ENCODE results near the gene ZEB1.
A peak's percentile ranks its signal among the peaks of the same experiment; 100 is the strongest.

Gene ZEB1

DNA sequence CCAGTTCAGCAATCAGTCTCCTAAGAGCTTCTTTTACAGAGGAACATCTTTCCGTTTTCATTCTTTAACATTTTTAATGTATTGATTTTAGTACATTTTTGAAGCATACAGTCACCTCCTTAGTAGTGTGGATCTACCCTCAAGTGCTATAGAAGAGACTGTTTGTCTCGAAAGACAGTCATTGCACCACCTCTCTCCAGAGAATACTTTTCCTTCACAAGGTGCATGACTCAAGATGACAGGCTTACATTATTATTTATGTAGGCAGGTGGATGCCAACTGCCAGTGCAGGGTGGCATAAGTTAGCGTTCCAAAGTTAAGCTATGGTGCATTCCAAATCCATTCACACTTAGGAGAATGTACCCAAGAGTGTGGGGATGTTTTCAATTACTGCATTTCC lies 71.8 kb downstream of the ZEB1 start:
- ChIA-PET CTCF (no interaction called here), POLR2A (ENCODE audit: low non-redundant PET) (no interaction called here)
- TF ChIP-seq, protein P1, sequence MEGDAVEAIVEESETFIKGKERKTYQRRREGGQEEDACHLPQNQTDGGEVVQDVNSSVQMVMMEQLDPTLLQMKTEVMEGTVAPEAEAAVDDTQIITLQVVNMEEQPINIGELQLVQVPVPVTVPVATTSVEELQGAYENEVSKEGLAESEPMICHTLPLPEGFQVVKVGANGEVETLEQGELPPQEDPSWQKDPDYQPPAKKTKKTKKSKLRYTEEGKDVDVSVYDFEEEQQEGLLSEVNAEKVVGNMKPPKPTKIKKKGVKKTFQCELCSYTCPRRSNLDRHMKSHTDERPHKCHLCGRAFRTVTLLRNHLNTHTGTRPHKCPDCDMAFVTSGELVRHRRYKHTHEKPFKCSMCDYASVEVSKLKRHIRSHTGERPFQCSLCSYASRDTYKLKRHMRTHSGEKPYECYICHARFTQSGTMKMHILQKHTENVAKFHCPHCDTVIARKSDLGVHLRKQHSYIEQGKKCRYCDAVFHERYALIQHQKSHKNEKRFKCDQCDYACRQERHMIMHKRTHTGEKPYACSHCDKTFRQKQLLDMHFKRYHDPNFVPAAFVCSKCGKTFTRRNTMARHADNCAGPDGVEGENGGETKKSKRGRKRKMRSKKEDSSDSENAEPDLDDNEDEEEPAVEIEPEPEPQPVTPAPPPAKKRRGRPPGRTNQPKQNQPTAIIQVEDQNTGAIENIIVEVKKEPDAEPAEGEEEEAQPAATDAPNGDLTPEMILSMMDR (conservative IDR thresholded peaks at IDR 0.05; ENCODE audit: low read depth): no peak
- no peak overlapping the region for H3K27ac ChIP-seq
- DNase-seq (ENCODE audit: low spot score): peak; percentile 1

DNA sequence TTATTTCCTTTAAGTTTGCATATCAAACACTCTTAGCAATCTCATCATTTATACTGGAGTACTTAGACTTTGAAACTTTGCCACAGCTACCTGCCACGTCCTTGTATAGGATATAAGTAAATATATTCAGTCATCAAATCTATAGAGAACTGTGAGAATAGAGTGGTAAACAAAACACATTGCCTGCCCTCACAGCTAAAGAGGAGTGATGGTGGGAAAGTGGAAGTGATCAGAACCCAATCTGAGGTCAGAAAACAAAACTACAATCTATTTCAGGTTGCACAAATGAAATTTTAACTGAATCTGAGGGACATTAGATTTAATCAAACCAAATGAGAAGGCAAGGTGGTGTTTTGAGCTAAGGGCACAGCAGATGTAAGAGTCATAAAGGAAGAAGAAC lies 74.8 kb downstream of the ZEB1 start:
- ChIA-PET POLR2A (ENCODE audit: low non-redundant PET) (no interaction called here), CTCF (interaction anchor here (0.6 kb wide), 2 partner anchors 346 to 1153 kb away, joined by 4 read pairs; no protein-coding TSS in a partner anchor)
- no peak for DNase-seq (ENCODE audit: low spot score)
- TF ChIP-seq, protein P1 (conservative IDR thresholded peaks at IDR 0.05; ENCODE audit: low read depth): no peak
- H3K27ac ChIP-seq: no peak overlapping the region

DNA sequence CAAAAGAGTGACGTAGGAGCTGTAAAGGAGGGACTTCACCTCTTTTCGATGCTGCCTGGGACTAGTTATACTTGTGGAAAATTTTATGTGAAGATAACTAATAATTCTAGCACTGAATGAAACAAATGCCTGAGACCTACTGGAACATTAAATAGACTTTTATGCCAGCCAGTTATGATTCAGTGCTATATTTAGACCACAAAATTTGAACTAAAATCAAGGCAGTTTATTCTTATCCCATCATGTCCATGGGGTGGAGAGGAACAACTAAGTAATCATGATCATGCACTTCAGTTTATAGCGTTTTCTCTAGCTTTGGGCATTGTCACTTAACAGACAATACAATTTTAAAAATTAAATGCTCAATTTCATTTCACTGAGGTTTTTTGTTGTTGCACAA lies 76.7 kb downstream of the ZEB1 start:
- ChIA-PET POLR2A (ENCODE audit: low non-redundant PET) (no interaction called here), CTCF (no interaction called here)
- no peak for DNase-seq (ENCODE audit: low spot score)
- H3K27ac ChIP-seq: no peak overlapping the region
- TF ChIP-seq, protein P1 (conservative IDR thresholded peaks at IDR 0.05; ENCODE audit: low read depth): no peak

DNA sequence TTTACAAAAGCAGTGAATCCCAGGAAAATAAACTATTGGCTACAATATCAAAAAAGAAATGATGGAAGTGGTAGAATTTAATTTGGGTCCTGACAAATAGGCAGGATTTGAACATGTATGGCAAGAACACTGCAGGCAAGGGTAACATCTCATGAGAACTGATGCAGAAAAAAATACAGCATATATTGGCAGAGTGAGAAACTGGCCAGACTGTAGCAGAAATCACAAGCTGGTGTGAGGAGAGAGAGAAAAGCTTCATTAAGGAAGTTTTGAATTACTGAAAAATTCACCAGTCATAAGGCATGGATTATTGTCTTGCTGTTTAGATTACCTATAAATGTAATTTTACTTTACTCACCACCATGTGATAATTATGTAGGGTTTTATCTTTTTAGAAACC lies 77.4 kb downstream of the ZEB1 start:
- ChIA-PET POLR2A (ENCODE audit: low non-redundant PET) (no interaction called here), CTCF (no interaction called here)
- no peak for DNase-seq (ENCODE audit: low spot score)
- H3K27ac ChIP-seq: no peak overlapping the region
- TF ChIP-seq, protein P1 (conservative IDR thresholded peaks at IDR 0.05; ENCODE audit: low read depth): no peak

DNA sequence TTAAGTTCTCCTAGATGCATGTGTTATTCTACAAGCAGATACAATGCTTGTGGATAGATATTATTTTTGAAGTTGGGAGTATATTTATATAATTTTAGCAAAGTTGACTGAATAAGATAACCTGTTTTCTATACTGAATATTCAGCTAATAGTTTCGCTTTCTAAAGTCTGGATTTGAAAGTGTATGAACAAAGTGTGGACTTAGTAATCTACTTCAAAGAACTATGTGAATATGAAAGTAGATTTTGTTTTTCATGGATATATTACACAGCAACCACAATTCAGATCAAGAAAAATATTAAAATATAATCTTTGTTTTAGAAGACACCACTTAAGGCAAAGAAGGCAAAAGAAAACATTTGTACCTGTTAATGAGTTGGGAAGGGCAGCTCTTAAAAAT lies 78.8 kb downstream of the ZEB1 start:
- TF ChIP-seq, protein P1 (conservative IDR thresholded peaks at IDR 0.05; ENCODE audit: low read depth): no peak
- ChIA-PET POLR2A (ENCODE audit: low non-redundant PET) (no interaction called here), CTCF (no interaction called here)
- DNase-seq (ENCODE audit: low spot score): no peak
- H3K27ac ChIP-seq: no peak overlapping the region

DNA sequence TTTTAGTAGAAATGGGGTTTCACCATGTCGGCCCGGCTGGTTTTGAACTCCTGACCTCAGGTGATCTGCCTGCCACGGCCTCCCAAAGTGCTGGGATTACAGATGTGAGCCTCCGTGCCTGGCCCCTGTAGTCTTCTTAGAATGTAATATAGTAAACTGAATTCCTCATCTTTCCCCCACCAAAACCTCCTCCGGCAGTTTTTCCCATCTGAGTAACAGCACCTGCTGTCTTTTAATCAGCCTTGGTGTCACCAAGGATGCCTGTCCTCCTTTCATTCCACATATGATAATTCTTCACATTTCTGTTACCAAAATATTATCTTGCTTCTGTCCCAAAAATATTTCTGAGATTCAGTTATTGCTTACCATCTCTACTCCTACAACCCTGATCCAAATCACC lies 80.2 kb downstream of the ZEB1 start:
- DNase-seq (ENCODE audit: low spot score): no peak
- ChIA-PET POLR2A (ENCODE audit: low non-redundant PET) (no interaction called here), CTCF (no interaction called here)
- TF ChIP-seq, protein P1 (conservative IDR thresholded peaks at IDR 0.05; ENCODE audit: low read depth): no peak
- H3K27ac ChIP-seq: no peak overlapping the region

DNA sequence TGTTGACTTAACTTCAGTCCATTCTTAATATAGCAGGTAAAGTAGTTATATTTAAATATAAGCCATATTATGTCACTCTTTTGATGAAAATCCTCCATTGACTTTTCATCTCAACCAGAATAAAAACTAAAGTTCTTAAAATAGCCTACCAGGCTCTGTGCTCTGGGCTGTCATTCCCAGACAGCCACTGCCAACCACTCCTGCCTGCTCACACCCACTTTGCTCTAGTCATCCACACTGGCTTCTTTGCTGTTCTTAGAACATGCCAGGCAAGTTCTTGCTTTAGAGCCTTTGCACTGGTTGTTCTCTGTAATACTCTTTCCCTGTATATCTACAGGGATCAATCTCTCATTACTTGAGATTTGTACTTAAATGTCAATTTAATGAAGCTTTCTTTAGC lies 80.6 kb downstream of the ZEB1 start:
- ChIA-PET CTCF (no interaction called here), POLR2A (ENCODE audit: low non-redundant PET) (no interaction called here)
- no peak for DNase-seq (ENCODE audit: low spot score)
- TF ChIP-seq, protein P1 (conservative IDR thresholded peaks at IDR 0.05; ENCODE audit: low read depth): no peak
- no peak overlapping the region for H3K27ac ChIP-seq
